DOHH2 (cell line): ENCODE measurements around the gene SPATA20.
A peak's percentile ranks its signal among the peaks of the same experiment; 100 is the strongest.

Source experiments
- H3F3A ChIP-seq: fragments of 200-600 bp; sonication (generic), shearing (Covaris generic); 2 replicates; pipeline ENCODE4 v1.6.0; 2016; ENCODE audit warnings: antibody characterized with exemption, mild to moderate bottlenecking; ENCODE audit not compliant: control insufficient read depth, insufficient read depth
- H3K27ac ChIP-seq: fragments of 200-600 bp; sonication (generic); 2 replicates; pipeline ENCODE4 v1.5.1; 2014; ENCODE audit warnings: low read depth, mild to moderate bottlenecking, low read length, moderate library complexity
- H3K27me3 ChIP-seq: fragments of 200-600 bp; sonication (generic); 2 replicates; pipeline ENCODE4 v1.6.1; 2014; ENCODE audit warnings: mild to moderate bottlenecking, low read length, mixed read lengths; ENCODE audit not compliant: control insufficient read depth
- H3K36me3 ChIP-seq: fragments of 200-600 bp; sonication (generic); 2 replicates; pipeline ENCODE4 v1.6.1; 2014; ENCODE audit warnings: mild to moderate bottlenecking, low read length, moderate library complexity, mixed read lengths; ENCODE audit not compliant: control insufficient read depth
- H3K4me1 ChIP-seq: fragments of 200-600 bp; sonication (generic); 2 replicates; pipeline ENCODE4 v1.6.1; 2014; ENCODE audit warnings: mild to moderate bottlenecking, low read length, mixed read lengths; ENCODE audit not compliant: control insufficient read depth
- H3K4me2 ChIP-seq: fragments of 200-600 bp; sonication (generic); 2 replicates; pipeline ENCODE4 v1.6.0; 2014; ENCODE audit warnings: mild to moderate bottlenecking, low read length, moderate library complexity
- H3K4me3 ChIP-seq: fragments of 200-600 bp; sonication (generic); 2 replicates; pipeline ENCODE4 v1.5.1; 2014; ENCODE audit warnings: mild to moderate bottlenecking, low read length, mixed read lengths
- H3K79me2 ChIP-seq: fragments of 200-600 bp; sonication (generic); 2 replicates; pipeline ENCODE4 v1.6.1; 2014; ENCODE audit warnings: mild to moderate bottlenecking, low read length, mixed read lengths; ENCODE audit not compliant: control insufficient read depth
- H3K9me2 ChIP-seq: fragments of 200-600 bp; sonication (generic); replicated peaks from 2 replicates; pipeline ENCODE4 v1.6.1; 2014; ENCODE audit warnings: mild to moderate bottlenecking, low read length, mixed read lengths; ENCODE audit not compliant: control insufficient read depth
- H3K9me3 ChIP-seq: fragments of 200-600 bp; sonication (generic); 2 replicates; pipeline ENCODE4 v1.6.1; 2014; ENCODE audit warnings: antibody characterized with exemption, low read length, mixed read lengths; ENCODE audit not compliant: control insufficient read depth, insufficient read depth
- H4K20me1 ChIP-seq: fragments of 200-600 bp; sonication (generic); 2 replicates; pipeline ENCODE4 v1.6.0; 2014; ENCODE audit warnings: low read depth, mild to moderate bottlenecking, antibody characterized with exemption, low read length, moderate library complexity; ENCODE audit not compliant: control insufficient read depth, insufficient read depth
- EZH2phosphoT487 ChIP-seq: fragments of 200-600 bp; sonication (generic); IDR thresholded peaks from 2 replicates; pipeline ENCODE4 v1.6.1; 2017; ENCODE audit warnings: borderline replicate concordance, mild to moderate bottlenecking, antibody characterized with exemption, low read length, moderate library complexity, mixed read lengths
- TF ChIP-seq, protein P1 (sequence below): fragments of 200-600 bp; sonication (generic); IDR thresholded peaks from one replicate; pipeline ENCODE4 v1.5.1; 2014; ENCODE audit warnings: antibody characterized with exemption, mild to moderate bottlenecking, low read depth, low read length; ENCODE audit not compliant: poor library complexity, severe bottlenecking

The SPATA20 gene

DNA sequence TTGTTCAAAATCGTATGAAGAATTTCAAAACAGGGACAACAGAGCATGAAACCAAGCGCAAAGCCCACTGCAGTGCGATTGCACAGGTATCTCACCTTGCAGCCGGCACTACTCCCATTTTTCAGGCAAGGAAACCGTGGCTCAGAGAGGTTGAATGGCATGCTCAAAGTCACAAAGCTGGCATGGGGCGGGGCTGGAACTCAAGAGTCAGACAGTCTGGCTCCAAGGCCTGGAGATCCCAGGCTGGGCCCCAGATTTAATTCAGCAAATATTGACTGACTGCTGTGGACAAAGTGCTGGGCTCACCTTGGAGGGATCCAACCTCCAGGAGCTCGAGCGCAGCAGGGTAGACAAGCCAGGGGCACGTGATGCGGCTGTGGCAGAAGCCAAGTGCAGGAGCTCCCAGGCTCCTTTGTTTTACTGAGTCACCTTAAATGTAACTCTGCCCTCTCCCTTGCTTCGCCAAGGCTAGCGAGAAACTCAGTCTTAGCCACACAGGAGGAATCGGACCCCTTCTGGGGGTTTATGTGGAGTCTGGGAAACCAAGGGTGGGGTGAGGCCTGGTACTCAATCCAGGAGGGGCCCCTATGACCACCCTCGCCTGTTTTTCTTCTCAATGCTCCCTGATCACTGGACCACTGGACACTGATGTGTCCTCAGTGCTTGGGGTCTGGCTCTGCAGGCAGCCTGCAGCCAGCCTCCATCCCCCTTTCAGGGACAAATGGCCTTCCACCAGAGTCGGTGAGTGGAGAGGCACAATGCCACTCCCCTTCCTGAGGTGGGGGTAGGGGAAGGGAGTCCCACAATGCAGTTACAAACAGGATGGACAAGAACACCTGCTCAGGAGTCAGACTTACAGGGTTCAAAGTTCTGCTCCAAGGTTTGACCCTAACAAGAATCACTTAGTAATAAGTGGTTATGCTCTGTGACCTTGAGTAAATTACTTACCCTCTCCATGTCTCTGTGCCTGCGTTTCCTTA, 3.9 kb upstream of the SPATA20 start:
- peak overlapping the region; percentile 85 for H3K4me3 ChIP-seq
- peaks cover 23% of the 10 kb centered on the region for H3K4me1 ChIP-seq

DNA sequence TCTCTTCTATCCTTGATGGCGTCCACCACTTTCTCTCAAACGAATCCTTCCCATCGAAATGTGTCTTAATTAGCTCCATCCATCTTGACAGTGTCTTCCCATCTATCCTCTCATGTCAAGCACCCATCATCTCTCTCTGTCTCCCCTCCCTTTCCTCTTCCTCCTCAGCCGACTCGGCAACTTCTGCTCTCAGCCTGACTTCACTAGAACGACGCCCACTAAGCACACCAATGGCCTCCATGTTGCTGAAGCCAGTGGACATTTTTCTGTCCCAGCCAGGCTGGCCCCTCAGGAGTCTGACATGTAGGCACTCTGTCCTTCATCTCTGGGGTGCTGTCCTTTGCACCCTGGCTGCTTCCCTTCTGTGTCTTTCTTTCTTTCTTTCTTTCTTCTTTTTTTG, 2.5 kb upstream of the SPATA20 start:
- no peak overlapping the region for H3K27ac ChIP-seq
- no peaks in the 10 kb centered on the region for H3K9me3 ChIP-seq
- H4K20me1 ChIP-seq = peaks cover 3% of the 10 kb centered on the region; the same call in 1 of the 2 replicates
- no peaks in the 10 kb centered on the region for H3F3A ChIP-seq
- H3K79me2 ChIP-seq = no peaks in the 10 kb centered on the region
- no peak overlapping the region for H3K4me2 ChIP-seq
- no peaks in the 10 kb centered on the region for H3K36me3 ChIP-seq
- H3K4me1 ChIP-seq = peaks cover 23% of the 10 kb centered on the region
- no peaks in the 10 kb centered on the region for H3K9me2 ChIP-seq
- H3K27me3 ChIP-seq = peaks cover 16% of the 10 kb centered on the region; the same call in 1 of the 2 replicates
- no peak overlapping the region for H3K4me3 ChIP-seq
- TF ChIP-seq, protein P1, sequence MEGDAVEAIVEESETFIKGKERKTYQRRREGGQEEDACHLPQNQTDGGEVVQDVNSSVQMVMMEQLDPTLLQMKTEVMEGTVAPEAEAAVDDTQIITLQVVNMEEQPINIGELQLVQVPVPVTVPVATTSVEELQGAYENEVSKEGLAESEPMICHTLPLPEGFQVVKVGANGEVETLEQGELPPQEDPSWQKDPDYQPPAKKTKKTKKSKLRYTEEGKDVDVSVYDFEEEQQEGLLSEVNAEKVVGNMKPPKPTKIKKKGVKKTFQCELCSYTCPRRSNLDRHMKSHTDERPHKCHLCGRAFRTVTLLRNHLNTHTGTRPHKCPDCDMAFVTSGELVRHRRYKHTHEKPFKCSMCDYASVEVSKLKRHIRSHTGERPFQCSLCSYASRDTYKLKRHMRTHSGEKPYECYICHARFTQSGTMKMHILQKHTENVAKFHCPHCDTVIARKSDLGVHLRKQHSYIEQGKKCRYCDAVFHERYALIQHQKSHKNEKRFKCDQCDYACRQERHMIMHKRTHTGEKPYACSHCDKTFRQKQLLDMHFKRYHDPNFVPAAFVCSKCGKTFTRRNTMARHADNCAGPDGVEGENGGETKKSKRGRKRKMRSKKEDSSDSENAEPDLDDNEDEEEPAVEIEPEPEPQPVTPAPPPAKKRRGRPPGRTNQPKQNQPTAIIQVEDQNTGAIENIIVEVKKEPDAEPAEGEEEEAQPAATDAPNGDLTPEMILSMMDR = no peak
- no peak for TF ChIP-seq EZH2phosphoT487

More for the DNA sequence above, 3.9 kb upstream of the SPATA20 start:
- Histone ChIP-seq H4K20me1 (peaks cover 3% of the 10 kb centered on the region; the same call in 1 of the 2 replicates), H3K79me2 (no peaks in the 10 kb centered on the region), H3K9me3 (no peaks in the 10 kb centered on the region), H3K36me3 (no peaks in the 10 kb centered on the region), H3K27ac (no peak overlapping the region), H3K9me2 (no peaks in the 10 kb centered on the region), H3K4me2 (peak overlapping the region; percentile 73), H3K27me3 (peaks cover 16% of the 10 kb centered on the region; the same call in 1 of the 2 replicates), H3F3A (no peaks in the 10 kb centered on the region)
- TF ChIP-seq, protein P1 = no peak
- no peak for TF ChIP-seq EZH2phosphoT487

DNA sequence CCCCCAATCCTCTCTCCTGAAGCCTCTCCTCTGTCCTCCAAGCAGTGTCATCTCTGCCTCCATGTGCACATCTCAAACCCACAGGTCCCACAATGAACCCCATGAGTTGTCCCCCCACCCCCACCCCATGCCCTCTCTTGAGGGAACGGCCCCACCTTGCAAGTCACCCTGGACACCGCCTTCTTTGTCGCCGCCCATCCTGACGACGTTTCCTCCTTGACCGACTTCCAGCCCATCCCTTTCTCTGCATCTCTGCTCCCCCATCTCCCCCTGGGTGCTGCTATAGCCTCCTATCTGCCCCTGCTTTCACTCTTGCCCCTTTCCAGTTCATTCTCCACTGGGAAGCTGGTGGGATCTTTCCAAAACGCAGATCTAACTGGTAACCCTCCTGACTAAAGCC, 1.7 kb upstream of the SPATA20 start:
- Histone ChIP-seq H3K4me1 (peaks cover 23% of the 10 kb centered on the region), H3F3A (no peaks in the 10 kb centered on the region), H3K9me2 (no peaks in the 10 kb centered on the region), H4K20me1 (peaks cover 3% of the 10 kb centered on the region; the same call in 1 of the 2 replicates), H3K4me2 (no peak overlapping the region), H3K27ac (no peak overlapping the region), H3K79me2 (no peaks in the 10 kb centered on the region), H3K36me3 (no peaks in the 10 kb centered on the region), H3K9me3 (no peaks in the 10 kb centered on the region), H3K4me3 (no peak overlapping the region), H3K27me3 (peaks cover 16% of the 10 kb centered on the region; the same call in 1 of the 2 replicates)
- TF ChIP-seq, protein P1 = no peak
- no peak for TF ChIP-seq EZH2phosphoT487
